PC-3 (cell line): ENCODE measurements around the gene TUBA1A. TPM values are rescaled to one million over a fixed set of nuclear protein-coding genes. Genes with fewer than 3 reads are reported as not detected.
A peak's percentile ranks its signal among the peaks of the same experiment; 100 is the strongest.

ENCODE experiments used
- ATAC-seq: fragments of 200-7000 bp; cut with Tn5 transposase; 2 replicates; pipeline ENCODE4 v1.9.1; 2020; ENCODE audit warnings: mild to moderate bottlenecking, moderate library complexity
- Bru-seq: library from RNA; stranded (reverse); fragments of 400-500 nt; gene quantifications from one replicate; lab custom pipeline; 2021; lab: Mats Ljungman, UMichigan
- BruChase-seq, 2 experiments: library from RNA; stranded (reverse); fragments of 400-500 nt; gene quantifications; one replicate each; lab custom pipeline; 2021; lab: Mats Ljungman, UMichigan
- BruUV-seq: library from RNA; stranded (reverse); fragments of 400-500 nt; replicated peaks from 2 replicates; lab custom pipeline; 2021; lab: Mats Ljungman, UMichigan
- CTCF ChIA-PET: fragments of 300-600 bp; sonication (Branson Sonifier 250); formaldehyde crosslinking; loops from one replicate; lab custom pipeline; 2022; ENCODE audit warnings: antibody characterized with exemption; lab: Charles Lee
- POLR2A ChIA-PET: fragments of 300-600 bp; sonication (Branson Sonifier 250); formaldehyde crosslinking; loops from one replicate; lab custom pipeline; 2022; ENCODE audit warnings: antibody characterized with exemption; ENCODE audit not compliant: unreplicated experiment; lab: Charles Lee
- DNase-seq: peaks from one replicate; pipeline ENCODE4 v3.0.0-alpha.2; 2015
- H2AFZ ChIP-seq: fragments of 300-600 bp; sonication (generic); 2 replicates; pipeline ENCODE4 v1.6.0; 2016; ENCODE audit warnings: antibody characterized with exemption, low read length
- H3F3A ChIP-seq: fragments of 300-600 bp; sonication (generic); one replicate; pipeline ENCODE4 v1.6.0; 2017; ENCODE audit warnings: antibody characterized with exemption, low read length, control low read depth, mild to moderate bottlenecking; ENCODE audit not compliant: unreplicated experiment
- H3K27ac ChIP-seq: fragments of 300-600 bp; sonication (generic); 2 replicates; pipeline ENCODE4 v1.5.1; 2016; ENCODE audit warnings: mild to moderate bottlenecking, low read length
- H3K27me3 ChIP-seq: fragments of 300-600 bp; sonication (generic); 2 replicates; pipeline ENCODE4 v1.6.1; 2016; ENCODE audit warnings: low read length, mixed read lengths
- H3K36me3 ChIP-seq: fragments of 300-600 bp; sonication (generic); 2 replicates; pipeline ENCODE4 v1.6.1; 2016; ENCODE audit warnings: low read depth, mixed run types, low read length, mixed read lengths
- H3K4me1 ChIP-seq: fragments of 300-600 bp; sonication (generic); 2 replicates; pipeline ENCODE4 v1.5.1; 2016; ENCODE audit warnings: low read length; ENCODE audit not compliant: insufficient read depth
- H3K4me2 ChIP-seq: fragments of 300-600 bp; sonication (generic); 2 replicates; pipeline ENCODE4 v1.6.0; 2016; ENCODE audit warnings: low read length
- H3K4me3 ChIP-seq: fragments of 300-600 bp; sonication (generic); 2 replicates; pipeline ENCODE4 v1.5.1; 2016; ENCODE audit warnings: mild to moderate bottlenecking, low read length, mixed read lengths
- H3K79me2 ChIP-seq: fragments of 300-600 bp; sonication (generic); 2 replicates; pipeline ENCODE4 v1.6.1; 2017; ENCODE audit warnings: low read length, mixed read lengths
- H3K9ac ChIP-seq: fragments of 300-600 bp; sonication (generic); 2 replicates; pipeline ENCODE4 v1.6.0; 2016; ENCODE audit warnings: mild to moderate bottlenecking, low read length
- H3K9me2 ChIP-seq: fragments of 300-600 bp; sonication (generic); replicated peaks from 2 replicates; pipeline ENCODE4 v1.6.1; 2016; ENCODE audit warnings: mixed run types, low read length, mixed read lengths
- H3K9me3 ChIP-seq: fragments of 300-600 bp; sonication (generic); 2 replicates; pipeline ENCODE4 v1.6.1; 2016; ENCODE audit warnings: low read length, mixed read lengths
- H4K20me1 ChIP-seq: fragments of 300-600 bp; sonication (generic); 2 replicates; pipeline ENCODE4 v1.6.1; 2016; ENCODE audit warnings: low read length, mixed read lengths
- EZH2 ChIP-seq: fragments of 300-600 bp; sonication (generic); IDR thresholded peaks from one replicate; pipeline ENCODE4 v1.6.1; 2017; ENCODE audit warnings: antibody characterized with exemption, mild to moderate bottlenecking, low read length; ENCODE audit not compliant: unreplicated experiment
- EZH2phosphoT487 ChIP-seq: fragments of 300-600 bp; sonication (generic); IDR thresholded peaks from 2 replicates; pipeline ENCODE4 v1.6.1; 2018; ENCODE audit warnings: mild to moderate bottlenecking, antibody characterized with exemption, low read length, borderline replicate concordance
- intact Hi-C: fragments of 100-400 bp; cut with micrococcal nuclease; formaldehyde crosslinking; loops from 2 replicates; pipeline ENCODE4 v1.9.0; 2023
- long read RNA-seq: library from polyadenylated mRNA; unstranded; transcript quantifications from one replicate; pipeline ENCODE4 v2.0.0, GENCODE V29; 2021; ENCODE audit not compliant: unreplicated experiment
- total RNA-seq: library from RNA; depleted of rRNA; stranded (reverse); fragments of >200 nt; gene quantifications from 2 replicates; pipeline ENCODE4 v1.2.3, GENCODE V29; 2014; rRNA removed
- TF ChIP-seq, protein P1 (sequence below): fragments of 300-600 bp; sonication (generic); conservative IDR thresholded peaks from 2 replicates; pipeline ENCODE4 v1.5.1; 2017; ENCODE audit warnings: antibody characterized with exemption, low read depth, mild to moderate bottlenecking, low read length

TUBA1A gene
- total RNA-seq (46.1 and 46.9 TPM in 2 replicates), Bru-seq, nascent RNA (percentile 70 among the genes with signal in this experiment), BruChase-seq, experiment 1, labeled RNA remaining after a 6-hour chase (percentile 85 among the genes with signal in this experiment), BruChase-seq, experiment 2, labeled RNA remaining after a 2-hour chase (percentile 70 among the genes with signal in this experiment)
- long read RNA-seq, transcript TUBA1A-202 (4 exons, 1,915 nt) = major isoform, 30 of 44 reads
- long read RNA-seq, partial matches to known transcripts = 2 of 44 reads
- long read RNA-seq, other reads (novel, unspliced or antisense) = 8 of 44 reads

DNA sequence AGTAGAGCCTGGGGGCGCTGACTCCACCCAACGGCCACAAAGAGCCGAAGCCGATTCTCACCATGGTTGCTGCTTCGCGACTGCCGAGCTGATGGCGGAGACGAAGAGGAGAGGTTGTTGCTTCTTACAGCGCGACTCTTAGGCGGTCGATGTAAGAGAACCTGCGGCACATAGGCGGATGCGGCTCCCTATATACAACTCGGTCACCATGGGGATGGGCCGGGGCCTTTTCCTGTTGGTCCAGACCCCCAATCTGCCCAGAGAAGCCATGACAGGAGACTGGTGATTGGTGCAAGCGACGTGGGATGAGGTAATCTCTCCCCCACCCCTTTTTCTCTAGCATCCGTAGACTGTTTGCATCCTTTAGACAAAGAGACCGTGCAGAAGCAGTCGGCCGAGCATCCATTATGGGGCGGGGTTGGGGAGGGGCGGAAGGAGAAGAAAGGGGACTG lies at the start of gene TUBA1A:
TUBA1A (minus strand) TSS at position 165 of the 452 bp plus-strand sequence; CDS start at position 64, 101 bp downstream.
- H3K9ac ChIP-seq = peak within 1 kb of the TSS; percentile 64
- intact Hi-C loops = loop anchor here (1.0 to 2.0 kb wide), 2 partner anchors 46 to 58 kb away; partner anchors contain the start of gene TUBA1B
- no peaks in the 10 kb centered on the region for H4K20me1 ChIP-seq
- DNase-seq = peak; percentile 72
- peaks cover 5% of the 10 kb centered on the region; the same call in 1 of the 2 replicates for H3K4me1 ChIP-seq
- H3K36me3 ChIP-seq = no peaks in the 10 kb centered on the region
- no peaks in the 10 kb centered on the region for H3F3A ChIP-seq
- H3K9me2 ChIP-seq = no peaks in the 10 kb centered on the region
- peak within 1 kb of the TSS; percentile 14; the same call in 1 of the 2 replicates for H3K27ac ChIP-seq
- peak within 1 kb of the TSS; percentile 96 for H2AFZ ChIP-seq
- no peaks in the 10 kb centered on the region for H3K79me2 ChIP-seq
- peak within 1 kb of the TSS; percentile 97 for H3K4me2 ChIP-seq
- H3K4me3 ChIP-seq = peak within 1 kb of the TSS; percentile 89
- no peaks in the 10 kb centered on the region for H3K9me3 ChIP-seq
- no TSS peak for BruUV-seq
- TF ChIP-seq, protein P1, sequence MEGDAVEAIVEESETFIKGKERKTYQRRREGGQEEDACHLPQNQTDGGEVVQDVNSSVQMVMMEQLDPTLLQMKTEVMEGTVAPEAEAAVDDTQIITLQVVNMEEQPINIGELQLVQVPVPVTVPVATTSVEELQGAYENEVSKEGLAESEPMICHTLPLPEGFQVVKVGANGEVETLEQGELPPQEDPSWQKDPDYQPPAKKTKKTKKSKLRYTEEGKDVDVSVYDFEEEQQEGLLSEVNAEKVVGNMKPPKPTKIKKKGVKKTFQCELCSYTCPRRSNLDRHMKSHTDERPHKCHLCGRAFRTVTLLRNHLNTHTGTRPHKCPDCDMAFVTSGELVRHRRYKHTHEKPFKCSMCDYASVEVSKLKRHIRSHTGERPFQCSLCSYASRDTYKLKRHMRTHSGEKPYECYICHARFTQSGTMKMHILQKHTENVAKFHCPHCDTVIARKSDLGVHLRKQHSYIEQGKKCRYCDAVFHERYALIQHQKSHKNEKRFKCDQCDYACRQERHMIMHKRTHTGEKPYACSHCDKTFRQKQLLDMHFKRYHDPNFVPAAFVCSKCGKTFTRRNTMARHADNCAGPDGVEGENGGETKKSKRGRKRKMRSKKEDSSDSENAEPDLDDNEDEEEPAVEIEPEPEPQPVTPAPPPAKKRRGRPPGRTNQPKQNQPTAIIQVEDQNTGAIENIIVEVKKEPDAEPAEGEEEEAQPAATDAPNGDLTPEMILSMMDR = no peak
- no peak for TF ChIP-seq EZH2
- no peak for TF ChIP-seq EZH2phosphoT487
- CTCF ChIA-PET = interaction anchor here (0.5 kb wide), 1 partner anchor 180 kb away, joined by 3 read pairs; no protein-coding TSS in a partner anchor
- no peaks in the 10 kb centered on the region; the same call in 1 of the 2 replicates for H3K27me3 ChIP-seq
- POLR2A ChIA-PET = interaction anchor here (0.6 kb wide), 1 partner anchor 320 kb away, joined by 15 read pairs; no protein-coding TSS in a partner anchor
- peak; percentile 92 for ATAC-seq

- Histone ChIP-seq H3K4me3 (no peak overlapping the region), H3K9me3 (no peaks in the 10 kb centered on the region), H3K4me1 (peaks cover 4% of the 10 kb centered on the region; the same call in 1 of the 2 replicates), H3K79me2 (no peaks in the 10 kb centered on the region), H3K27ac (no peak overlapping the region), H3F3A (no peaks in the 10 kb centered on the region), H3K36me3 (no peaks in the 10 kb centered on the region), H4K20me1 (no peaks in the 10 kb centered on the region), H3K27me3 (no peaks in the 10 kb centered on the region), H3K9ac (no peak overlapping the region), H3K9me2 (no peaks in the 10 kb centered on the region), H3K4me2 (no peak overlapping the region), H2AFZ (no peak overlapping the region)
- intact Hi-C loops = no loop called here
- ATAC-seq = no peak
- TF ChIP-seq EZH2phosphoT487 = no peak
- no peak for TF ChIP-seq EZH2
- TF ChIP-seq, protein P1 = no peak
- ChIA-PET CTCF (interaction anchor here (0.6 to 1.8 kb wide), 2 partner anchors 148 to 261 kb away, joined by 3 to 12 read pairs; no protein-coding TSS in a partner anchor), POLR2A (no interaction called here)
- peak; percentile 35 for DNase-seq
- BruUV-seq = no TSS peak
Measured at GRCh38 chr12:49236423-49236822, 47.5 kb upstream of the TUBA1A start.
